OCI-LY7 (cell line): ENCODE measurements around the gene IL1RN. TPM values are rescaled to one million over a fixed set of nuclear protein-coding genes. Genes with fewer than 3 reads are reported as not detected.

Source experiments
- BruUV-seq: library from RNA; stranded (reverse); fragments of 400-500 nt; replicated peaks from 2 replicates; lab custom pipeline; 2021; lab: Mats Ljungman, UMichigan
- CTCF ChIA-PET: fragments of 300-600 bp; sonication (Branson Sonifier 250); formaldehyde crosslinking; loops from one replicate; lab custom pipeline; 2022; ENCODE audit warnings: antibody characterized with exemption; ENCODE audit not compliant: unreplicated experiment; lab: Charles Lee
- POLR2A ChIA-PET: fragments of 300-600 bp; sonication (Branson Sonifier 250); formaldehyde crosslinking; loops from one replicate; lab custom pipeline; 2022; ENCODE audit warnings: antibody characterized with exemption; lab: Charles Lee
- DNase-seq: peaks from one replicate; pipeline ENCODE4 v3.0.0-alpha.2; 2015; ENCODE audit warnings: low spot score
- H2AFZ ChIP-seq: fragments of 200-600 bp; sonication (generic), shearing (Covaris generic); 2 replicates; pipeline ENCODE4 v1.6.1; 2014; ENCODE audit warnings: mild to moderate bottlenecking, antibody characterized with exemption, low read length, moderate library complexity
- H3K27ac ChIP-seq: fragments of 200-600 bp; sonication (generic); 2 replicates; pipeline ENCODE4 v1.5.1; 2014; ENCODE audit warnings: mixed run types, low read depth, mild to moderate bottlenecking, moderate library complexity, low read length, inconsistent platforms; ENCODE audit not compliant: poor library complexity, severe bottlenecking
- H3K36me3 ChIP-seq: fragments of 200-600 bp; sonication (generic); 2 replicates; pipeline ENCODE4 v1.6.1; 2014; ENCODE audit warnings: mild to moderate bottlenecking, antibody characterized with exemption, low read length, moderate library complexity, mixed read lengths; ENCODE audit not compliant: insufficient read depth
- H3K4me1 ChIP-seq: fragments of 200-600 bp; sonication (generic); 2 replicates; pipeline ENCODE4 v1.5.1; 2014; ENCODE audit warnings: mild to moderate bottlenecking, low read length; ENCODE audit not compliant: insufficient read depth, poor library complexity, severe bottlenecking
- H3K4me2 ChIP-seq: fragments of 200-600 bp; sonication (generic); 2 replicates; pipeline ENCODE4 v1.6.1; 2014; ENCODE audit warnings: mild to moderate bottlenecking, low read length
- H3K4me3 ChIP-seq: fragments of 200-600 bp; sonication (generic); 2 replicates; pipeline ENCODE4 v1.5.1; 2014; ENCODE audit warnings: mild to moderate bottlenecking, low read depth, low read length; ENCODE audit not compliant: poor library complexity, severe bottlenecking
- H3K79me2 ChIP-seq: fragments of 200-600 bp; sonication (generic); 2 replicates; pipeline ENCODE4 v1.6.1; 2016; ENCODE audit warnings: low read depth, mild to moderate bottlenecking, low read length, moderate library complexity, mixed read lengths; ENCODE audit not compliant: insufficient read depth
- H3K9me2 ChIP-seq: fragments of 200-600 bp; sonication (generic); 2 replicates; pipeline ENCODE4 v1.6.1; 2016; ENCODE audit warnings: mild to moderate bottlenecking, low read length, mixed read lengths; ENCODE audit not compliant: insufficient read depth
- H3K9me3 ChIP-seq: fragments of 200-600 bp; sonication (generic); 2 replicates; pipeline ENCODE4 v1.6.1; 2014; ENCODE audit warnings: mild to moderate bottlenecking, mixed run types, low read length, mixed read lengths
- H4K20me1 ChIP-seq: fragments of 200-600 bp; sonication (generic); 2 replicates; pipeline ENCODE4 v1.6.1; 2014; ENCODE audit warnings: mild to moderate bottlenecking, antibody characterized with exemption, low read length, moderate library complexity, mixed read lengths; ENCODE audit not compliant: insufficient read depth
- CTCF ChIP-seq: fragments of 200-600 bp; sonication (generic); conservative IDR thresholded peaks from 2 replicates; pipeline ENCODE4 v1.5.1; 2014; ENCODE audit warnings: mild to moderate bottlenecking, antibody characterized with exemption, low read length, moderate library complexity, mixed read lengths
- EZH2phosphoT487 ChIP-seq: fragments of 200-600 bp; sonication (generic); IDR thresholded peaks from 2 replicates; pipeline ENCODE4 v1.6.1; 2018; ENCODE audit warnings: low read depth, borderline replicate concordance, mild to moderate bottlenecking, mixed run types, antibody characterized with exemption, low read length, moderate library complexity, mixed read lengths
- intact Hi-C: fragments of 100-400 bp; cut with micrococcal nuclease; formaldehyde crosslinking; loops from one replicate; pipeline ENCODE4 v1.10.0; 2022; ENCODE audit not compliant: unreplicated experiment
- total RNA-seq, 2 experiments: library from RNA; depleted of rRNA in 1 of 2; stranded (reverse); fragments of >200 nt in 1 of 2; shearing (Covaris generic) in 1 of 2; gene quantifications; 2 replicates each; pipeline ENCODE4 v1.2.3, GENCODE V29; 2014 to 2022

The IL1RN gene
- total RNA-seq, 2 experiments from 2014 or later = not detected

DNA sequence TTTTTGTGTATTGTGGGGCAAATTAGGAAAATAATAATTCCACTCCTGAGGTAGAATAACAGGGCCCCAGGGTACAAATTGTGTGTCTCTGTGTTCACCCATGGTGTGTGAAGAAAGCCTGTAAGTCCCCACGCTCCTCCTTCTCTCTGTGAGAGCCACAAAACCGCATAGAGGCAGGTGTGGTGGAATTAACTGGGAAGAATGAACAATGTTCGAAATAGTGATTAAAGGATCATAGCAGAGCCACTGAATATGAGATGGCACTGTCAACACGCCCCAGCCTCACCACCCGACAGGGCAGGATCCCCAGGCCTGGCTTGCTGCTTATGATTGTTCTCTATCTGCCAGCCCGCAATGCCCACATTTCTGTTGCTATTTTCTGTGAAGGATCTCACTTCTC lies 14.1 kb downstream of the IL1RN start:
- Histone ChIP-seq H3K36me3 (no peaks in the 10 kb centered on the region), H4K20me1 (no peaks in the 10 kb centered on the region), H2AFZ (no peak overlapping the region), H3K4me3 (no peak overlapping the region), H3K9me3 (no peaks in the 10 kb centered on the region), H3K4me1 (peaks cover 7% of the 10 kb centered on the region), H3K27ac (no peak overlapping the region), H3K9me2 (no peaks in the 10 kb centered on the region), H3K79me2 (no peaks in the 10 kb centered on the region), H3K4me2 (no peak overlapping the region)
- no TSS peak for BruUV-seq
- intact Hi-C loops = no loop called here
- DNase-seq = no peak
- ChIA-PET CTCF (no interaction called here), POLR2A (no interaction called here)
- TF ChIP-seq EZH2phosphoT487 (no peak), CTCF (no peak)

GRCh38 chr2:113142290-113142689 lies 14.9 kb downstream of the IL1RN start:
- H3K9me3 ChIP-seq = no peaks in the 10 kb centered on the region
- H3K79me2 ChIP-seq = no peaks in the 10 kb centered on the region
- no peak overlapping the region for H2AFZ ChIP-seq
- ChIA-PET POLR2A (interaction anchor here (0.6 kb wide), 1 partner anchor 179 kb away, joined by 3 read pairs; no protein-coding TSS in a partner anchor), CTCF (no interaction called here)
- no peak overlapping the region for H3K4me2 ChIP-seq
- no peak overlapping the region for H3K4me3 ChIP-seq
- H4K20me1 ChIP-seq = no peaks in the 10 kb centered on the region
- no peaks in the 10 kb centered on the region for H3K36me3 ChIP-seq
- no TSS peak for BruUV-seq
- TF ChIP-seq CTCF (no peak), EZH2phosphoT487 (no peak)
- no peak overlapping the region for H3K27ac ChIP-seq
- intact Hi-C loops = no loop called here
- DNase-seq = no peak
- peaks cover 7% of the 10 kb centered on the region for H3K4me1 ChIP-seq
- no peaks in the 10 kb centered on the region for H3K9me2 ChIP-seq

GRCh38 chr2:113144259-113144658 lies 16.9 kb downstream of the IL1RN start:
- Histone ChIP-seq H3K4me2 (no peak overlapping the region), H3K79me2 (no peaks in the 10 kb centered on the region), H2AFZ (no peak overlapping the region), H3K9me3 (no peaks in the 10 kb centered on the region; the same call in 1 of the 2 replicates), H3K4me1 (peaks cover 9% of the 10 kb centered on the region), H3K9me2 (no peaks in the 10 kb centered on the region), H3K4me3 (no peak overlapping the region), H3K27ac (no peak overlapping the region), H3K36me3 (no peaks in the 10 kb centered on the region), H4K20me1 (no peaks in the 10 kb centered on the region)
- BruUV-seq = no TSS peak
- TF ChIP-seq EZH2phosphoT487 (no peak), CTCF (no peak)
- intact Hi-C loops = no loop called here
- CTCF ChIA-PET = no interaction called here
- POLR2A ChIA-PET = interaction anchor here (1.3 kb wide), 1 partner anchor 30 kb away, joined by 5 read pairs; no protein-coding TSS in a partner anchor
- DNase-seq = no peak
